HL-60 (cell line): ENCODE data around the gene MCRS1.

ENCODE experiments used
- CTCF ChIP-seq: IDR thresholded peaks from one replicate; pipeline ENCODE4 v1.5.1; 2011; ENCODE audit warnings: low read length, control low read depth, inconsistent platforms; ENCODE audit not compliant: insufficient read depth
- POLR2AphosphoS5 ChIP-seq: IDR thresholded peaks from 2 replicates; pipeline ENCODE4 v1.6.1; 2012; ENCODE audit warnings: low read depth

GRCh38 chr12:49556391-49557186 lies 11.4 kb downstream of the MCRS1 start:
- TF ChIP-seq CTCF (no peak), POLR2AphosphoS5 (no peak)
